Measurements from ENCODE around the gene PRAMEF8.
"Not testable (repeated sequence)": the region's sequence is repeated elsewhere in the genome, so short reads cannot be mapped to it uniquely, and the experiment has no call there.

DNA sequence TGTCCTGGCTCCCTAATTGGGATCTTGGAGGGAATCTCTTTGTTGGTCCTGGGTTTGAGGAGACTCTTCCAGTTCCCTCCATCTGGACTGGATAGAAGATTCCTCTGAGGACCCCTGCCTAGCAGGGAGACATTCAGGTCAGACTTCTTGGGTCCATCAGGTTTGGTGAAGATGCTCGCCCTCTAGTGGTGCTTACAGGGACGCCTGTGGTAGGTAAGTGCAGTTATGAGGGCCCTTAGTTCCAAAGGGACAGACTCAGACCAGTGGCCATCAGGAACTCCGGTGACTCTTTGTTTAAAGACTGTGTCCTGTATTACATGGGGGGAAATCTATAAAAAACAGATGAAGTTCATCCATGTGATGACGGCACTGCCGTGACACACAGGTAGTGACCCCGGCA lies 7.9 kb downstream of the PRAMEF8 start:
- not testable (repeated sequence) for TF ChIP-seq CTCF (conservative IDR thresholded peaks at IDR 0.05; ENCODE audit: low read depth in 2 of 2); NANOG (IDR thresholded peaks at IDR 0.05; ENCODE audit: borderline replicate concordance); EZH2 (IDR thresholded peaks at IDR 0.05; ENCODE audit: low read depth, unreplicated experiment); EZH2phosphoT487 (IDR thresholded peaks at IDR 0.05; ENCODE audit: unreplicated experiment); POLR2AphosphoS5 (IDR thresholded peaks at IDR 0.05; ENCODE audit: low read depth); STAT1 (IDR thresholded peaks at IDR 0.05; ENCODE audit: unreplicated experiment); ZNF331 (CRISPR knock-in tag; IDR thresholded peaks at IDR 0.05; ENCODE audit: low read depth); ZNF114 (CRISPR knock-in tag; IDR thresholded peaks at IDR 0.05); JUNB (IDR thresholded peaks at IDR 0.05; ENCODE audit: unreplicated experiment)
- TF ChIP-seq, protein P1, sequence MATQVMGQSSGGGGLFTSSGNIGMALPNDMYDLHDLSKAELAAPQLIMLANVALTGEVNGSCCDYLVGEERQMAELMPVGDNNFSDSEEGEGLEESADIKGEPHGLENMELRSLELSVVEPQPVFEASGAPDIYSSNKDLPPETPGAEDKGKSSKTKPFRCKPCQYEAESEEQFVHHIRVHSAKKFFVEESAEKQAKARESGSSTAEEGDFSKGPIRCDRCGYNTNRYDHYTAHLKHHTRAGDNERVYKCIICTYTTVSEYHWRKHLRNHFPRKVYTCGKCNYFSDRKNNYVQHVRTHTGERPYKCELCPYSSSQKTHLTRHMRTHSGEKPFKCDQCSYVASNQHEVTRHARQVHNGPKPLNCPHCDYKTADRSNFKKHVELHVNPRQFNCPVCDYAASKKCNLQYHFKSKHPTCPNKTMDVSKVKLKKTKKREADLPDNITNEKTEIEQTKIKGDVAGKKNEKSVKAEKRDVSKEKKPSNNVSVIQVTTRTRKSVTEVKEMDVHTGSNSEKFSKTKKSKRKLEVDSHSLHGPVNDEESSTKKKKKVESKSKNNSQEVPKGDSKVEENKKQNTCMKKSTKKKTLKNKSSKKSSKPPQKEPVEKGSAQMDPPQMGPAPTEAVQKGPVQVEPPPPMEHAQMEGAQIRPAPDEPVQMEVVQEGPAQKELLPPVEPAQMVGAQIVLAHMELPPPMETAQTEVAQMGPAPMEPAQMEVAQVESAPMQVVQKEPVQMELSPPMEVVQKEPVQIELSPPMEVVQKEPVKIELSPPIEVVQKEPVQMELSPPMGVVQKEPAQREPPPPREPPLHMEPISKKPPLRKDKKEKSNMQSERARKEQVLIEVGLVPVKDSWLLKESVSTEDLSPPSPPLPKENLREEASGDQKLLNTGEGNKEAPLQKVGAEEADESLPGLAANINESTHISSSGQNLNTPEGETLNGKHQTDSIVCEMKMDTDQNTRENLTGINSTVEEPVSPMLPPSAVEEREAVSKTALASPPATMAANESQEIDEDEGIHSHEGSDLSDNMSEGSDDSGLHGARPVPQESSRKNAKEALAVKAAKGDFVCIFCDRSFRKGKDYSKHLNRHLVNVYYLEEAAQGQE (IDR thresholded peaks at IDR 0.05; ENCODE audit: unreplicated experiment) = not testable (repeated sequence)

All from GM23338 (cell line).